PC-3 (cell line): ENCODE measurements around the gene ZNF470.

Experiments used
- EZH2 ChIP-seq: fragments of 300-600 bp; sonication (generic); IDR thresholded peaks from one replicate; pipeline ENCODE4 v1.6.1; 2017; ENCODE audit warnings: antibody characterized with exemption, mild to moderate bottlenecking, low read length; ENCODE audit not compliant: unreplicated experiment
- EZH2phosphoT487 ChIP-seq: fragments of 300-600 bp; sonication (generic); IDR thresholded peaks from 2 replicates; pipeline ENCODE4 v1.6.1; 2018; ENCODE audit warnings: mild to moderate bottlenecking, antibody characterized with exemption, low read length, borderline replicate concordance
- TF ChIP-seq, protein P1 (sequence below): fragments of 300-600 bp; sonication (generic); conservative IDR thresholded peaks from 2 replicates; pipeline ENCODE4 v1.5.1; 2017; ENCODE audit warnings: antibody characterized with exemption, low read depth, mild to moderate bottlenecking, low read length

GRCh38 chr19:56554272-56554869 is 12.9 kb upstream of the ZNF470 start:
- TF ChIP-seq, protein P1, sequence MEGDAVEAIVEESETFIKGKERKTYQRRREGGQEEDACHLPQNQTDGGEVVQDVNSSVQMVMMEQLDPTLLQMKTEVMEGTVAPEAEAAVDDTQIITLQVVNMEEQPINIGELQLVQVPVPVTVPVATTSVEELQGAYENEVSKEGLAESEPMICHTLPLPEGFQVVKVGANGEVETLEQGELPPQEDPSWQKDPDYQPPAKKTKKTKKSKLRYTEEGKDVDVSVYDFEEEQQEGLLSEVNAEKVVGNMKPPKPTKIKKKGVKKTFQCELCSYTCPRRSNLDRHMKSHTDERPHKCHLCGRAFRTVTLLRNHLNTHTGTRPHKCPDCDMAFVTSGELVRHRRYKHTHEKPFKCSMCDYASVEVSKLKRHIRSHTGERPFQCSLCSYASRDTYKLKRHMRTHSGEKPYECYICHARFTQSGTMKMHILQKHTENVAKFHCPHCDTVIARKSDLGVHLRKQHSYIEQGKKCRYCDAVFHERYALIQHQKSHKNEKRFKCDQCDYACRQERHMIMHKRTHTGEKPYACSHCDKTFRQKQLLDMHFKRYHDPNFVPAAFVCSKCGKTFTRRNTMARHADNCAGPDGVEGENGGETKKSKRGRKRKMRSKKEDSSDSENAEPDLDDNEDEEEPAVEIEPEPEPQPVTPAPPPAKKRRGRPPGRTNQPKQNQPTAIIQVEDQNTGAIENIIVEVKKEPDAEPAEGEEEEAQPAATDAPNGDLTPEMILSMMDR = no peak
- TF ChIP-seq EZH2 = no peak
- TF ChIP-seq EZH2phosphoT487 = no peak
